Endothelial cell of umbilical vein (primary cell): ENCODE results near the gene SLC35F3. TPM values are rescaled to one million over a fixed set of nuclear protein-coding genes. Genes with fewer than 3 reads are reported as not detected.

Experiments
- BruUV-seq: library from RNA; stranded (reverse); fragments of 400-500 nt; replicated peaks from 2 replicates; lab custom pipeline; 2021; lab: Mats Ljungman, UMichigan
- CTCF ChIA-PET: fragments of 300-600, 350-600 bp; sonication (Branson Sonifier 250); formaldehyde crosslinking; loops from one replicate; lab custom pipeline; 2021; ENCODE audit warnings: antibody characterized with exemption, inconsistent platforms; lab: Charles Lee
- POLR2A ChIA-PET: fragments of 300-600, 350-600 bp; sonication (Branson Sonifier 250); formaldehyde crosslinking; loops from one replicate; lab custom pipeline; 2021; ENCODE audit warnings: antibody characterized with exemption, inconsistent platforms; lab: Charles Lee
- DNase-seq: peaks from one replicate; pipeline ENCODE4 v3.0.0-alpha.2; 2011; ENCODE audit warnings: low read depth, low spot score
- FAIRE-seq: peaks from 2 replicates; lab custom pipeline; 2011; peaks lifted over from hg19 to GRCh38; lab: Jason Lieb, UNC
- H2AFZ ChIP-seq: 2 replicates; pipeline ENCODE4 v1.6.0; 2012; ENCODE audit warnings: low read depth, low read length, control low read depth, inconsistent platforms
- H3K27ac ChIP-seq: 2 replicates; pipeline ENCODE4 v1.5.1; 2011; ENCODE audit warnings: low read depth, mild to moderate bottlenecking, control low read depth, low read length, moderate library complexity; ENCODE audit not compliant: insufficient read depth
- H3K27me3 ChIP-seq, 2 experiments: 2 replicates each; pipeline versions ENCODE4 v1.6.0 to v1.6.1; 2011; ENCODE audit warnings: low read length in 2 of 2, mixed read lengths in 1 of 2; ENCODE audit not compliant: control insufficient read depth in 2 of 2, insufficient read depth in 2 of 2
- H3K36me3 ChIP-seq, 2 experiments: 2 replicates in 1 of 2; 3 replicates in 1 of 2; pipeline ENCODE4 v1.5.1; 2011; ENCODE audit warnings: low read length in 2 of 2, mild to moderate bottlenecking in 1 of 2, moderate library complexity in 1 of 2; ENCODE audit not compliant: control insufficient read depth in 2 of 2, insufficient read depth in 2 of 2; ENCODE audit errors: extremely low read depth in 1 of 2
- H3K4me1 ChIP-seq: 3 replicates; pipeline ENCODE4 v1.5.1; 2011; ENCODE audit warnings: mild to moderate bottlenecking, low read length; ENCODE audit not compliant: control insufficient read depth, insufficient read depth; ENCODE audit errors: extremely low read depth
- H3K4me2 ChIP-seq: 2 replicates; pipeline ENCODE4 v1.6.1; 2011; ENCODE audit warnings: low read length, control low read depth, mixed read lengths; ENCODE audit not compliant: insufficient read depth
- H3K4me3 ChIP-seq, 3 experiments: fragments of 200-600 bp in 1 of 3; sonication (generic), shearing (Covaris generic) in 1 of 3; replicated peaks in 1 of 3; 2 replicates each; pipeline ENCODE4 v1.5.1; 2011 to 2016; ENCODE audit warnings: control low read depth in 3 of 3, low read length in 3 of 3, mild to moderate bottlenecking in 2 of 3, inconsistent platforms in 1 of 3, low read depth in 1 of 3, moderate library complexity in 1 of 3; ENCODE audit not compliant: insufficient read depth in 1 of 3
- H3K79me2 ChIP-seq: 2 replicates; pipeline ENCODE4 v1.6.0; 2012; ENCODE audit warnings: low read length, inconsistent platforms; ENCODE audit not compliant: control insufficient read depth, insufficient read depth
- H3K9ac ChIP-seq: replicated peaks from 2 replicates; pipeline ENCODE3; 2011; ENCODE audit warnings: low read length, control low read depth; ENCODE audit not compliant: insufficient read depth; ENCODE audit errors: extremely low read depth
- H3K9me1 ChIP-seq: replicated peaks from 3 replicates; pipeline ENCODE4 v1.6.0; 2011; ENCODE audit warnings: mild to moderate bottlenecking, low read length; ENCODE audit not compliant: control insufficient read depth, insufficient read depth; ENCODE audit errors: extremely low read depth
- H3K9me3 ChIP-seq: replicated peaks from 2 replicates; pipeline ENCODE4 v1.5.1; 2012; ENCODE audit warnings: low read length, inconsistent platforms; ENCODE audit not compliant: control insufficient read depth, insufficient read depth
- H4K20me1 ChIP-seq: replicated peaks from 2 replicates; pipeline ENCODE3; 2011; ENCODE audit warnings: mild to moderate bottlenecking, low read length; ENCODE audit not compliant: control insufficient read depth, insufficient read depth; ENCODE audit errors: extremely low read depth
- CTCF ChIP-seq, 2 donors: IDR thresholded peaks; 1 replicate in 1 of 2; 2 replicates in 1 of 2; pipeline ENCODE4 v1.5.1; 2011; ENCODE audit warnings: low read length in 2 of 2, mild to moderate bottlenecking in 2 of 2, moderate library complexity in 2 of 2, control low read depth in 1 of 2, inconsistent platforms in 1 of 2, low read depth in 1 of 2; ENCODE audit not compliant: insufficient read depth in 1 of 2; ENCODE audit errors: extremely low read depth in 1 of 2
- FOS ChIP-seq: IDR thresholded peaks from 2 replicates; pipeline ENCODE4 v1.6.1; 2011; ENCODE audit warnings: mild to moderate bottlenecking, low read length, moderate library complexity, borderline replicate concordance; ENCODE audit not compliant: insufficient read depth
- JUN ChIP-seq: IDR thresholded peaks from 2 replicates; pipeline ENCODE4 v1.6.1; 2011; ENCODE audit warnings: borderline replicate concordance, low read depth; ENCODE audit not compliant: insufficient read length, insufficient read depth
- MYC ChIP-seq: IDR thresholded peaks from one replicate; pipeline ENCODE4 v1.6.1; 2011; ENCODE audit warnings: mild to moderate bottlenecking, low read depth, low read length
- POLR2AphosphoS5 ChIP-seq: IDR thresholded peaks from 2 replicates; pipeline ENCODE4 v1.6.1; 2012; ENCODE audit warnings: low read depth, mild to moderate bottlenecking, control low read depth, low read length, moderate library complexity; ENCODE audit not compliant: insufficient read depth
- dilution Hi-C: fragments of 300-500 bp; cut with MboI; formaldehyde crosslinking; loops from one replicate; pipeline ENCODE4 v1.15.0; 2019; ENCODE audit warnings: low sequenced_read_pairs; ENCODE audit not compliant: extremely low pct_ligation_motif_present
- intact Hi-C: fragments of 100-400 bp; cut with micrococcal nuclease; formaldehyde crosslinking; loops from one replicate; pipeline ENCODE4 v1.10.0; 2022
- polyA plus RNA-seq, 4 experiments: library from polyadenylated mRNA; depleted of rRNA in 3 of 4; stranded (reverse) in 3 of 4; unstranded in 1 of 4; fragments of >200 nt; gene quantifications; 2 replicates each; pipeline versions ENCODE4 v1.2.1 to v1.2.3, GENCODE V29; 2011 to 2012; ENCODE audit warnings: missing spikeins in 1 of 4
- total RNA-seq: library from RNA; stranded (reverse); gene quantifications from 2 replicates; pipeline ENCODE4 v1.2.3, GENCODE V29; 2021

The SLC35F3 gene
- total and polyA plus RNA-seq, 2 donors (not counting 3 experiments of a cell fraction or from before 2014, with no cell fraction given), result not detected

- Histone ChIP-seq H3K36me3 (no peaks in the 10 kb centered on the region), H3K27me3 (no peaks in the 10 kb centered on the region), H2AFZ (no peak overlapping the region), H3K4me3 (no peak overlapping the region), H3K4me2 (no peak overlapping the region), H3K4me1 (no peaks in the 10 kb centered on the region), H3K27ac (no peak overlapping the region), H4K20me1 (no peaks in the 10 kb centered on the region), H3K79me2 (no peaks in the 10 kb centered on the region), H3K9me3 (no peaks in the 10 kb centered on the region), H3K9ac (no peak overlapping the region), H3K9me1 (no peaks in the 10 kb centered on the region)
- ChIA-PET CTCF (interaction anchor here (1.0 to 3.4 kb wide), 9 partner anchors 10 to 201 kb away, joined by 3 to 32 read pairs (median 4); no protein-coding TSS in a partner anchor), POLR2A (no interaction called here)
- DNase-seq, result no peak
- intact Hi-C loops, result no loop called here
- BruUV-seq, result no TSS peak
- no peak for FAIRE-seq
- TF ChIP-seq CTCF (IDR thresholded peaks at IDR 0.05; ENCODE audit: extremely low read depth in 1 of 2, insufficient read depth in 1 of 2, low read depth in 1 of 2, low read length in 2 of 2) (no peak), POLR2AphosphoS5 (no peak), FOS (no peak), JUN (no peak), MYC (no peak)
- dilution Hi-C loops, result no loop called here
These were observed 221.2 kb downstream of the SLC35F3 start for GRCh38 chr1:234125714-234126113.
